Pancreas (tissue), 10 donors: ENCODE results near the gene CIBAR2. TPM values are rescaled to one million over a fixed set of nuclear protein-coding genes. Genes with fewer than 3 reads are reported as not detected.

Experiments
- ATAC-seq, 4 donors: fragments of 200-7000 bp; cut with Tn5 transposase; one replicate each; pipeline versions ENCODE4 v1.8.0 to v1.9.1; 2020; ENCODE audit warnings: mild to moderate bottlenecking in 4 of 4, moderate library complexity in 4 of 4
- DNase-seq, 6 donors: peaks; one replicate each; pipeline ENCODE4 v3.0.0-alpha.2; 2020
- FAIRE-seq: peaks from 2 replicates; lab custom pipeline; 2012; peaks lifted over from hg19 to GRCh38; lab: Jason Lieb, UNC
- H3K27ac ChIP-seq, 4 donors: fragments of 200-600 bp; sonication (generic); 1 replicate in 3 of 4; 2 replicates in 1 of 4; pipeline versions ENCODE4 v1.5.0 to v1.8.0; 2020
- H3K27me3 ChIP-seq, 4 donors: fragments of 200-600 bp; one replicate each; pipeline ENCODE4 v1.8.0; 2021
- H3K36me3 ChIP-seq, 3 donors: fragments of 200-600 bp; sonication (generic) in 1 of 3; one replicate each; pipeline versions ENCODE4 v1.5.0 to v1.8.0; 2020 to 2021
- H3K4me1 ChIP-seq, 3 donors: fragments of 200-600 bp; one replicate each; pipeline ENCODE4 v1.8.0; 2021
- H3K4me3 ChIP-seq, 4 donors: fragments of 200-600 bp; sonication (generic) in 2 of 4; one replicate each; pipeline versions ENCODE4 v1.5.0 to v1.8.0; 2020 to 2021
- H3K9me3 ChIP-seq, 4 donors: fragments of 200-600 bp; one replicate each; pipeline ENCODE4 v1.8.0; 2021
- WGBS, 2 donors: extraction: QIAGEN DNeasy Blood & Tissue Kit; methylation state at CpG; one replicate each; pipeline ENCODE4 v1.1.7; 2013; 5-methylcytosine and 5-hydroxymethylcytosine counted together
- intact Hi-C, 3 donors: fragments of 100-400 bp; cut with DNase I; formaldehyde crosslinking; loops; one replicate each; pipeline versions ENCODE4 v1.11.1 to v1.14.2; 2022
- polyA plus RNA-seq, 2 donors: library from polyadenylated mRNA; stranded (reverse); fragments of 200-250 nt; gene quantifications; one replicate each; pipeline ENCODE4 v1.2.3, GENCODE V29; 2013
- total RNA-seq, 6 donors: library from RNA; stranded (reverse); fragmentation: NEBNext Ultra II Directional in 4 of 6; extraction: Animal tissue kit (Norgen Biotek cat#: 25700) in 4 of 6; gene quantifications; one replicate each; pipeline versions ENCODE4 v1.2.1 to v1.2.4, GENCODE V29; 2021 to 2023
- TF ChIP-seq, protein P1 (sequence below), 4 donors: fragments of 200-600 bp; sonication (generic) in 3 of 4; IDR thresholded peaks; one replicate each; pipeline versions ENCODE4 v1.5.0 to v1.8.0; 2021; ENCODE audit warnings: antibody characterized with exemption in 4 of 4
- donor health status: healthy with polysubstance abuse.
- donor health status: DM: no; HTN: no; CAD: no; lungs with moderate emphysema.
- donor health status: DM: no; HTN: no; CAD: no.
- donor health status: control.
- donor health status: control.
- donor health status: Bipolar disorder and iron deficiency.
- donor health status: DM: yes; HTN: yes; CAD: no.
- donor health status: DM: no; HTN: no; CAD: no.
- donor health status: DM: no; HTN: no; CAD: no.
- donor health status: DM: yes; HTN: yes; CAD: no.

CIBAR2 gene
- total and polyA plus RNA-seq, 8 donors = 0.05 TPM; not detected in 7

DNA sequence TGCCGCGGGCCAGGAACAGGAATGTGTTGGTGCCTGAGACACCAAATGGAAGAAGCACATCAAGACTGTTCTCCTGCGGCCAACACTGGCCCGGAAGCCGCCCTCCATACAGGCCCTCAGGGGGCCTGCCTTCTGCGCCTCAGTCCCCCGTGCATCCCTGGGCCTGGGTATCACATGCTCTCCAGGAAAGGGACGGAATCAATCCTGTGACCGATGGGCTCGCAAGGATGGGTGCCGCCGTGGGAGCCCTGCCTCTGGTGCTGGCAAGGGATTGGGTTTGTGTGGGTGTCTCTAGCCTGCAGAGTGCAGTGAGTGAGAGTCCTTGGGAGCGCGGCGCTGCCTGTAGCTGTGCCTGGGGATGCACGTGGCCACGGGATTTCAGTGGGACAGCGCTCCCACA, 19.4 kb downstream of the CIBAR2 start:
- Histone ChIP-seq H3K36me3 (peaks cover 0 to 4% (median 0%) of the 10 kb centered on the region in 3 donors), H3K27ac (no peak overlapping the region), H3K4me1 (peaks cover 12 to 17% (median 13%) of the 10 kb centered on the region in 3 donors), H3K27me3 (no peaks in the 10 kb centered on the region), H3K4me3 (no peak overlapping the region), H3K9me3 (no peaks in the 10 kb centered on the region)
- FAIRE-seq (no peak), ATAC-seq (peak in 1 of 4 donors; percentile 11), DNase-seq (peak in 1 of 6 donors; percentile 68)
- intact Hi-C loops = no loop called here
- WGBS, 2 donors = 68 to 75% methylated on average over 18 of the region's 18 CpGs
- TF ChIP-seq, protein P1, sequence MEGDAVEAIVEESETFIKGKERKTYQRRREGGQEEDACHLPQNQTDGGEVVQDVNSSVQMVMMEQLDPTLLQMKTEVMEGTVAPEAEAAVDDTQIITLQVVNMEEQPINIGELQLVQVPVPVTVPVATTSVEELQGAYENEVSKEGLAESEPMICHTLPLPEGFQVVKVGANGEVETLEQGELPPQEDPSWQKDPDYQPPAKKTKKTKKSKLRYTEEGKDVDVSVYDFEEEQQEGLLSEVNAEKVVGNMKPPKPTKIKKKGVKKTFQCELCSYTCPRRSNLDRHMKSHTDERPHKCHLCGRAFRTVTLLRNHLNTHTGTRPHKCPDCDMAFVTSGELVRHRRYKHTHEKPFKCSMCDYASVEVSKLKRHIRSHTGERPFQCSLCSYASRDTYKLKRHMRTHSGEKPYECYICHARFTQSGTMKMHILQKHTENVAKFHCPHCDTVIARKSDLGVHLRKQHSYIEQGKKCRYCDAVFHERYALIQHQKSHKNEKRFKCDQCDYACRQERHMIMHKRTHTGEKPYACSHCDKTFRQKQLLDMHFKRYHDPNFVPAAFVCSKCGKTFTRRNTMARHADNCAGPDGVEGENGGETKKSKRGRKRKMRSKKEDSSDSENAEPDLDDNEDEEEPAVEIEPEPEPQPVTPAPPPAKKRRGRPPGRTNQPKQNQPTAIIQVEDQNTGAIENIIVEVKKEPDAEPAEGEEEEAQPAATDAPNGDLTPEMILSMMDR (IDR thresholded peaks at IDR 0.05) = no peak

DNA sequence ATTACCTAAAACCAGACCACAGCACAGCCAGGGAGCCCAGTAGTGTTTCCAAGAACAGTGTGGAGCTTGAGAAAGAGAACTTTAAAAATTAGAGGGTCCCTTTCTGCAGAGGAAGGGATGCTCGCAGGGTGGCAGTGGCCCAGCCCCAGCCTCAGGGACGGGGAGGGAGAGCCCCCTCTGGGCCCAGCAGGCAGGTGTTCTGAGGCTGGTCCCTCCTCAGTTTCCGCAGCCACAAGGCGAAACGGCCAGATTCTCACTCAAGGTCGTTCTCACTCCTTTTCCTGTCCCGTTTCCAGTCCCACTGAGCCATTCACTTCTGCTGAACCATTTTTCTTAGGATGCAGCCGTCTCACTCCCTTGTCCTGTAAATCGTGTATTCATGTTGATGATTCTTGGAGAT, 20.0 kb downstream of the CIBAR2 start:
- Histone ChIP-seq H3K27ac (no peak overlapping the region), H3K4me3 (no peak overlapping the region), H3K36me3 (peaks cover 0 to 4% (median 0%) of the 10 kb centered on the region in 3 donors), H3K27me3 (no peaks in the 10 kb centered on the region), H3K9me3 (no peaks in the 10 kb centered on the region), H3K4me1 (peaks cover 12 to 17% (median 13%) of the 10 kb centered on the region in 3 donors)
- TF ChIP-seq, protein P1 (IDR thresholded peaks at IDR 0.05) = no peak
- ATAC-seq (peak in 1 of 4 donors; percentile 16), DNase-seq (peak in 1 of 6 donors; percentile 54), FAIRE-seq (no peak)
- intact Hi-C loops = no loop called here
- WGBS, 2 donors = 38 to 39% methylated on average over 9 of the region's 9 CpGs

DNA sequence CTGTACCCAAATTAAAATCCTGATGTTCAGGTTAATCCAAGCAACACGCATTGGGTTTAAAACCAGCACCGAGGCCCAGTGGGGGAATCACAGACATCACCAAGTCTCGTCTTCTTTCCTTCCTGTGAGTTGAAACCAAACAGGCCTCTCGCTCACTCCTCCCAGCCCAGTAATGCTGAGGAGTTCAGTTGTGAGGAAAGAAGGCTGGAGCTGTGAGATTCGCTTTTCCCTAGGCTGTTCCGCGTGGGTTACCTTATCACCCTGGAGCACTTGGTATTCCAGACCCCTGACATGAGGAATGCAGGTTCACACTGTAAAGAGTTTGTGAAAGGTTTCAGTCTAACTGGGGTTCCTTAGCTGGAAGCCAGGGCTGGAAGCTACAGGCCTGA, 20.8 kb downstream of the CIBAR2 start:
- ATAC-seq = no peak
- DNase-seq = no peak
- Histone ChIP-seq H3K27ac (peak overlapping the region in 3 of 4 donors; percentile 46 to 60 (median 58)), H3K36me3 (peaks cover 0 to 4% (median 0%) of the 10 kb centered on the region in 3 donors), H3K4me3 (no peak overlapping the region), H3K9me3 (no peaks in the 10 kb centered on the region), H3K4me1 (peaks cover 12 to 17% (median 13%) of the 10 kb centered on the region in 3 donors), H3K27me3 (no peaks in the 10 kb centered on the region)
- WGBS, 2 donors = 90 to 95% methylated on average over 7 of the region's 7 CpGs
- intact Hi-C loops = no loop called here
- FAIRE-seq = no peak
- TF ChIP-seq, protein P1 (IDR thresholded peaks at IDR 0.05) = no peak

DNA sequence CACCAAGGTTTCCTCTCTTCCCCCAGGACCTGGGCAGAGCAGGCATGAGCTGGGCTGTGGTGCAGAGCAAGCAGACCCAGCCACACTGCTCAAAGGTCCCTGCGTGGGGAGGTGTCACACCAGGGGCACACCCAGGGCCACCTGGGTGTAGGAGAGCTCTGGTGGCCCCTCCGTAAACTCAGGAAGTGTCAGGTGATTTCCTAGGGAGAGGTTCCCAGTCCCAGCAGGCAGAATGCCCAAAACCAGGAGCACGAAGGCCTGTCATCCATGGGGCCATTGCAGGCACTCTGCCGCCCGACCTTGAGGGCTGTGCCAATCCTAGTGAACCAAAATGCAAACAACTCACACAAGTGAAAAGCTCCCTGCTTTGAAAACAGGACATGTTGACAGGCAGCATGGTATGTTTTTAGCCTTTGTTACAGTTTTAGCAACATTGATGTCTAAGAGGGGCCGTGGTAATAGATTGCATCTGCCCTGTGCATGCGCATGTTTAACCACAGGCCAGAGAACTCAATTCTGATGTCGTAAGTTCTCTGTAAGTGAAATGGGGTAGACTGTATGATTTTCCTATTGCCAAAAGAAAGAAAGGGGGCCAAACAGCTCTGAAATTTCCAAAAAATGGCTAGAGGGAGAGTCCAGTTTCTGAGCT, 21.3 kb downstream of the CIBAR2 start:
- TF ChIP-seq, protein P1 (IDR thresholded peaks at IDR 0.05) = no peak
- WGBS, 2 donors = 31 to 35% methylated on average over 8 of the region's 8 CpGs
- DNase-seq = peak; percentile 72 to 89 (median 82)

DNA sequence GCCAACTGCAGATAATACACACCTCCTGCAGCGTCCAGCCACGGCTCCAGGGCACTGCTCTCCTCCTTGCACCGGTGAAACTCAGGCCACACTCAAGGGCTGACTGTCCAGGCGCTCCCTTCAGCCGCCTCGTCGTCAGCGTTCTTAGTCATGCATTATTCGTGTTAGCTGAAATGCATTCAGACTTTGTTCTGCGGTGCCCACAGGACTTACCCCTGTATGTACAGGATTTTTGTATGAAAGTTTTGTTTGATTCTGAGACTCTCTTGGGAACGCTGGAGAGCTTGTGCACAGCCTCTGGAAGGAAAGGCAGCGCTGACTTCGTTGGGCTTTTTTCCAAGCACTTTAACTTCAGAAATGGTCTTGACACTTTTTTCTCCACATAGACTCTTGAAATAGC, 22.1 kb downstream of the CIBAR2 start:
- TF ChIP-seq, protein P1 (IDR thresholded peaks at IDR 0.05) = no peak
- H3K4me1 ChIP-seq = peaks cover 12 to 17% (median 13%) of the 10 kb centered on the region in 3 donors
- H3K9me3 ChIP-seq = no peaks in the 10 kb centered on the region
- H3K27me3 ChIP-seq = no peaks in the 10 kb centered on the region
- peaks cover 0 to 4% (median 0%) of the 10 kb centered on the region in 3 donors for H3K36me3 ChIP-seq
- 87% methylated on average over 13 of the region's 13 CpGs for WGBS, 2 donors
- intact Hi-C loops = no loop called here
- H3K27ac ChIP-seq = peak overlapping the region in 3 of 4 donors; percentile 46 to 60 (median 58)
- DNase-seq (peak in 1 of 6 donors; percentile 47), ATAC-seq (no peak), FAIRE-seq (no peak)
- H3K4me3 ChIP-seq = no peak overlapping the region

More for the DNA sequence above, 21.3 kb downstream of the CIBAR2 start:
- peaks cover 12 to 17% (median 13%) of the 10 kb centered on the region in 3 donors for H3K4me1 ChIP-seq
- H3K27ac ChIP-seq = peak overlapping the region in 3 of 4 donors; percentile 46 to 60 (median 58)
- intact Hi-C loops = no loop called here
- H3K36me3 ChIP-seq = peaks cover 0 to 4% (median 0%) of the 10 kb centered on the region in 3 donors
- H3K27me3 ChIP-seq = no peaks in the 10 kb centered on the region
- H3K4me3 ChIP-seq = no peak overlapping the region
- ATAC-seq = peak; percentile 65 to 85 (median 74)
- FAIRE-seq = no peak
- no peaks in the 10 kb centered on the region for H3K9me3 ChIP-seq
